DMS153 (cell line): ENCODE data around the gene KLK14.

Source experiments
- DNase-seq: peaks from one replicate; lab custom pipeline; 2025; lab: John Stamatoyannopoulos, UW

The KLK14 gene, protein sequence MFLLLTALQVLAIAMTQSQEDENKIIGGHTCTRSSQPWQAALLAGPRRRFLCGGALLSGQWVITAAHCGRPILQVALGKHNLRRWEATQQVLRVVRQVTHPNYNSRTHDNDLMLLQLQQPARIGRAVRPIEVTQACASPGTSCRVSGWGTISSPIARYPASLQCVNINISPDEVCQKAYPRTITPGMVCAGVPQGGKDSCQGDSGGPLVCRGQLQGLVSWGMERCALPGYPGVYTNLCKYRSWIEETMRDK

GRCh38 chr19:51082611-51083010, at the start of gene KLK14:
TSS of gene KLK14 (minus strand) at chr19:51082887. CDS start at chr19:51082614, 273 bp downstream.
- DNase-seq = no peak

GRCh38 chr19:51131780-51132680, 49.3 kb upstream of the KLK14 start:
- no peak for DNase-seq

GRCh38 chr19:51129716-51130115, 47.0 kb upstream of the KLK14 start:
- no peak for DNase-seq

GRCh38 chr19:51128227-51128626, 45.5 kb upstream of the KLK14 start:
- no peak for DNase-seq

GRCh38 chr19:51127755-51128154, 45.1 kb upstream of the KLK14 start:
- no peak for DNase-seq

GRCh38 chr19:51127032-51127431, 44.3 kb upstream of the KLK14 start:
- no peak for DNase-seq

GRCh38 chr19:51125421-51126075, 42.9 kb upstream of the KLK14 start:
- DNase-seq = no peak

DNA sequence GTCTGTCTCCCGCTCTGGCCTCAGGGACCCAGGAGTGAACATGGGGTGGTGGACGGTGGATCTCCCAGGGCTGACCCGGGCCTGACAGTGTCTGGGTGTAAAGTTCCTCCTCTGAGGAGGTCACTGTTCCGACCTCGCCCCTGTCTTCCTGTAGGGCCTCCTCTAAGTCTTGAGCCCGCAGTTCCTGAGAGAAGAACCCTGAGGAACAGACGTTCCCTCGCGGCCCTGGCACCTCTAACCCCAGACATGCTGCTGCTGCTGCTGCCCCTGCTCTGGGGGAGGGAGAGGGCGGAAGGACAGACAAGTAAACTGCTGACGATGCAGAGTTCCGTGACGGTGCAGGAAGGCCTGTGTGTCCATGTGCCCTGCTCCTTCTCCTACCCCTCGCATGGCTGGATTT, 42.0 kb upstream of the KLK14 start, which contains the start of gene SIGLEC9:
TSS of gene SIGLEC9 (plus strand) at position 178 of the 400 bp plus-strand sequence. CDS start at position 247, 69 bp downstream.
- no peak for DNase-seq

- DNase-seq = no peak
Measured at GRCh38 chr19:51124216-51124615, 41.5 kb upstream of the KLK14 start.

GRCh38 chr19:51123802-51124201, 41.1 kb upstream of the KLK14 start:
- DNase-seq = no peak

DNA sequence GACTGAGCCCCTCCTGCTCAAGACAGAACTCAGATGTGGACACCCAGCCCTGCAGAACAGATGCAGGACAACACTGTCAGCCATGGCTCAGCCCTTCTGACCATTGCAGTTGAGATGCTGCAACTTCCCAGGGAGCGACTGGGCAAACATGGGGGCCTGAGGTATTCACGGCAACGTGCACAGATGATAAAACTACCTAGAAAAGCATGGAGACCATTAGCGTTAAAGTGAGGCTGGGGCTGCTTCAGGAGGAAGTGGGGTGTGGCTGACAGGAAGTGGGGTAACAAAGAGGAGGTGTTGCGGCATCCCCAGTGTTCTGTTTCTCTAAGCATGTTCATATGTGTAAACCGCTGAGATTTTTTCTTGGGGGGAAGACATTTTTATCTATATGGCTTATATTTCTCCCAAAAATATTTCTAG, 40.7 kb upstream of the KLK14 start:
- no peak for DNase-seq

DNA sequence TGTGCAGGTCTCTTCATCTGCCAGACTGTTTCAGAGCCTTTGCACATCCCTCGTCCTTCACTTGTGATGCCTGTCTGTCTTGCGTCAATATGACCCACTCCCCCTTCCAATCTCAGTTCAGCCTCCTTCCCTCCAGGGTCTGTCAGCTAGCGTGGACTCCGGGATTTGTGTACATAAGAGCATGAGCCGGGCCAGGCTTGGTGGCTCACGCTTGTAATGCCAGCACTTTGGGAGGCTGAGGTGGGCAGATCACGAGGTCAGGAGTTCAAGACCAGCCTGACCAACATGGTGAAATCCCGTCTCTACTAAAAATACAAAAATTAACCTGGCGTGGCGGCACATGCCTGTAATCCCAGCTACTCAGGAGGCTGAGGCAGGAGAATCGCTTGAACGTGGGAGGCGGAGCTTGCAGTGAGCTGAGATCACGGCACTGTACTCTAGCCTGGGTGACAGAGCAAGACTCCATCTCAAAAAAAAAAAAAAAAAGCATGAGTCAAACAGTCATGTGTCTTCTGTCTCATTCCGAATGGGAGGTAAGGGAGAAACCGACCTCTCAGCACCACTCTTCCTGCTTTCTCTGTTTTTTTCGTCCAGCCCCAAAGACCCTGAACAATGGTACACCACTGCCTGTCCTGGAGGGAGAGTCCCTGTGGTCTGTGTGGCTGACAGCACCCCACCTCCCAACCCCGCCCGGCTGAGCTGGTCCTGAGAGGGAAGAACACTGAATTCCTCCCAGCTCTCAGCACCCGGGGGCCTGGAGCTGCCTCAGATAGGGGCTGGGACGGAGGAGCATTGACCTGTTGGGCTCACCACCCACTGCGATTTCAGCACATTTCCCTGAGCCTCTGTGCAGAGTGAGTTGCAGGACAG, 39.7 kb upstream of the KLK14 start:
- no peak for DNase-seq

GRCh38 chr19:51121257-51121656, 38.6 kb upstream of the KLK14 start:
- DNase-seq = no peak

DNA sequence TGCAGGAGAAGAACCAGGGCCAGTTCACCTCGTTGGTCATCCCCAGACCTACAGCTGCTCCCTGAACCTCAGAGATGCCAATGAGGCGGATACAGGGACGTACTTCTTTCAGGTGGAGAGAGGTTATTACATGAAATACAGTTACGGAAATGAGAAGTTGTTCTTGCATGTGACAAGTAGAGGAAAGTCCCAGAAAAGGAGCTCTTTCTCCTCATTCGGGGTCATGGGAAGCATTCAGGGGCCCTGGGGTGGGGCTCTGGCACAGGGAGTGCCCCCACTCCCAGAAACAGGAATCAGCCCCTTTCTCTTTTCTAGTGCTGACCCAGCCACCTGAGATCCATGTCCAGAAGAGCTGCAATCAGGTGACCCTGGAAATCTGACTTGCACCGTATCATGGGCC, 37.5 kb upstream of the KLK14 start:
- no peak for DNase-seq

- no peak for DNase-seq
Measured at GRCh38 chr19:51119611-51120010, 36.9 kb upstream of the KLK14 start.

GRCh38 chr19:51119101-51119500, 36.4 kb upstream of the KLK14 start:
- DNase-seq = no peak

- no peak for DNase-seq
Measured at GRCh38 chr19:51116736-51117286, 34.1 kb upstream of the KLK14 start.

DNA sequence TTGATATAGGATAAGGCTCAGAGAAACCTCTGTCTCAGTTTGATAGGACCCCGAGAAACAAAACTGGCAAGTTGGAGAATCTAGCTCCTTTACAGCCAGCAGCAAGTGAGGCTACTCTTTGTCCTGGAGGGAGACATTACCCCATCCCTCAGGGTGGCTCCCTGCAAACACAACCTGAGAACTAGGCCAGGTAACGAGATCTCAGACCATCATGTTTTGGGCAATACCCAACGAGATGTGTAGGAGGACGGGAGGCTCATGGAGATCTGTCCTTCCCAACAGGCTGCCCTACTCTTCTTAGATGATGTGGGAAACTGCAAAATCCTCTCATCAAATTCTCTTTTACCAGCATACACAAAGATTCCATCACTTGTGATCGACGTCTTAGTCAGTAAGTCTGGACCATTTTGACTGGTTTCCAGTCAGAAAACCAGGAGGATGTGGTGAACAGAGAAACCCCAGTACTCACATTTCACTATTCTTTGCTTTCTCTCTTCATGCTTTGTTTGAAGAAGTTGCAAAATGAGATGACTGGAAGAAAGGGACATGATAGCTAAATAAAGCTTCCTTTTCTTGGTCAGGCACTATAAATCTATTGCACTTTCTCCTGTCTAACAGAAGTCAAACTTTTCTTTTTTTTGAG, 31.5 kb upstream of the KLK14 start:
- DNase-seq = no peak

DNA sequence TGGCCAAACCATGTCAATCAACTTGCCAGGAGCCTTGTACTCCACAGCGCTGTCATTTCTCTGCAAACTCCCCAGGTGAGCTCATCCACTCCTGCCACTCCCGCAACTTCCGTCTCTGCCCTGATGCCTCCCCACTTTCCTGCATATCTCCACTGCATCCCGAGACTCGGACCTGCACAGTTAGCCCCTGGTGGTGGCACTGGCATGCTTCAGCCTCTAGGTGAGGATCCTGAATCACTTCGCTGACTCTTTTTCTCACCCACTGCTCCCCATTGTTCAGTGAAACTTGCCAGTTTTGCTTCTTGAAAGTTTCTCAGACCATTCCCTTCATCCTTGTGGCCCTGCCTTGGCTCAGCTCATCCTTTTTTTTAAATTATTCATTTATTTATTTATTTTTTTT, 28.9 kb upstream of the KLK14 start:
- DNase-seq = no peak

DNA sequence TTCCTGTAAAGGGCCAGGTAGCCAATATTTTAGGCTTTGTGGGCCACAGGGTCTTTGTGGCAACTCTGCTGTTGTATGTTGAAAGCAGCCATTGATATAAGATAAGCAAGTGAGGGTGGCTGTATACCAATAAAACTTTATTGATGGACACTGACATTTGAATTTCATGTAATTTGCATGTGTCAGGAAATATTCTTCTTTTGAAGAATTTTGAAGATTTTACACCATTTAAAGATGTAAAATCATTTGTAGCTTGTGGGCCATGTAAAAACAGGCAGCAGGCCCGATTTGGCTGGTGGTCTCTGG, 27.9 kb upstream of the KLK14 start:
- no peak for DNase-seq

DNA sequence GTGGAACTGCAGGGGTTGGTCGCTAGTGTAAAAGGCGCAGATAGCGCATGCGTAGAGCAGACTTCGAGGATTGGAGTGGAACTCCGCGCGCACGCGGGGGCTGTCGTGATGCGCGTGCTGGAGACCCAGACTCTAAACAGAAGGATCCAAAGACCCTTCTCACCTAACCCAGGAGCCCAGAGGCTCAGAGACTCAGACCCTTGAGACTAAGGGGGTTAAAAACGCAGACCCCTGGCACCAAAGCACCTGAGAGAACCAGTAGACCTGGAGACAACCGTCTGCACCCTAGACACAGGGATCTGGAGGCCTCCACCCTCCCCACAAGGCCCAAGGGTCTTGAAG, 26.1 kb upstream of the KLK14 start:
- DNase-seq = no peak
